Measurements from ENCODE around the gene IL11RA.

GRCh38 chr9:34709196-34709978 lies 57.4 kb downstream of the IL11RA start:
- TF ChIP-seq RFX5 (IDR thresholded peaks at IDR 0.05; ENCODE audit: borderline replicate concordance, low read depth, low read length) (no peak), EZH2 (IDR thresholded peaks at IDR 0.05; ENCODE audit: low read depth, low read length, severe bottlenecking) (no peak), ATF2 (IDR thresholded peaks at IDR 0.05; ENCODE audit: low read length) (no peak)

Data from H1 (cell line).